Neural cell (in vitro differentiated cells): ENCODE data around the gene C14orf132.

ENCODE experiments used
- CTCF ChIP-seq: fragments of 450-650 bp; IDR thresholded peaks from 2 replicates; pipeline ENCODE4 v1.5.1; 2014; ENCODE audit warnings: antibody characterized with exemption, mild to moderate bottlenecking, moderate library complexity; ENCODE audit not compliant: poor library complexity, severe bottlenecking
- EP300 ChIP-seq: fragments of 450-650 bp; conservative IDR thresholded peaks from 2 replicates; pipeline ENCODE4 v1.6.1; 2014; ENCODE audit warnings: antibody characterized with exemption, mild to moderate bottlenecking, moderate library complexity; ENCODE audit not compliant: poor library complexity, severe bottlenecking
- EZH2 ChIP-seq: fragments of 200-600, 300-800 bp; shearing (Covaris generic), sonication (generic); IDR thresholded peaks from 2 replicates; pipeline ENCODE4 v1.6.1; 2014; ENCODE audit warnings: antibody characterized with exemption, low read length, borderline replicate concordance, mild to moderate bottlenecking; ENCODE audit not compliant: insufficient read depth, poor library complexity, severe bottlenecking
- MXI1 ChIP-seq: fragments of 450-650 bp; conservative IDR thresholded peaks from 2 replicates; pipeline ENCODE4 v1.6.1; 2014; ENCODE audit warnings: antibody characterized with exemption, mild to moderate bottlenecking; ENCODE audit not compliant: poor library complexity, severe bottlenecking
- POLR2AphosphoS5 ChIP-seq: IDR thresholded peaks from 2 replicates; pipeline ENCODE4 v1.6.1; 2012
- RAD21 ChIP-seq: fragments of 450-650 bp; conservative IDR thresholded peaks from 2 replicates; pipeline ENCODE4 v1.6.1; 2014; ENCODE audit warnings: antibody characterized with exemption, mild to moderate bottlenecking, moderate library complexity
- REST ChIP-seq: IDR thresholded peaks from 2 replicates; pipeline ENCODE4 v1.6.1; 2012; ENCODE audit warnings: borderline replicate concordance
- SMC3 ChIP-seq: fragments of 450-650 bp; conservative IDR thresholded peaks from 2 replicates; pipeline ENCODE4 v1.6.1; 2014; ENCODE audit warnings: antibody characterized with exemption, mild to moderate bottlenecking, moderate library complexity; ENCODE audit not compliant: poor library complexity
- TAF1 ChIP-seq: IDR thresholded peaks from 2 replicates; pipeline ENCODE4 v1.6.1; 2012; ENCODE audit warnings: low read depth

DNA sequence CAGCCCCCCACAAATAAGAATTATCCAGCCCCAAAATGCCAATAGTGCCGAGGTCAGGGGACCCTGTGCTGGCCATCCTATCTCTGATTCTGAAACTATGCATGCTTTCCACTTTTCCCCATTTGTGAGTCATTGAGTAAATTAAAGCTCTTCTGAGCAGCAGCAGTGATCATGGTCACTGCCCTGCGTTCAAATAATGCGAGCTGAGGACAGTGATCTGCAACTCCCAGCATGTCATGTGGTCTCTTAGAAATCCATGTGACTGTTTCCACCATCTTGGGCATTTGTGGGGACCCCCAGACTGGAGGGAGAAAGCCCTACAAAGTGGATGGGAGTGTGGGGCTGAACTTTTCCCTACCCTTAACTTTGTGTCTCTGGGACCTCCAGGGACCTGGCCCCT lies 53.8 kb downstream of the C14orf132 start:
- TF ChIP-seq CTCF, result no peak
- no peak for TF ChIP-seq EP300
- no peak for TF ChIP-seq POLR2AphosphoS5
- no peak for TF ChIP-seq MXI1
- TF ChIP-seq REST, result no peak
- TF ChIP-seq RAD21, result no peak
- TF ChIP-seq TAF1, result no peak
- no peak for TF ChIP-seq SMC3
- TF ChIP-seq EZH2, result no peak
